GM19238 (cell line): ENCODE measurements around the gene KCNC3.
A peak's percentile ranks its signal among the peaks of the same experiment; 100 is the strongest.

Experiments
- DNase-seq: peaks from one replicate; pipeline ENCODE4 v3.0.0; 2011; ENCODE audit warnings: low spot score; ENCODE audit not compliant: insufficient read length

KCNC3 gene

DNA sequence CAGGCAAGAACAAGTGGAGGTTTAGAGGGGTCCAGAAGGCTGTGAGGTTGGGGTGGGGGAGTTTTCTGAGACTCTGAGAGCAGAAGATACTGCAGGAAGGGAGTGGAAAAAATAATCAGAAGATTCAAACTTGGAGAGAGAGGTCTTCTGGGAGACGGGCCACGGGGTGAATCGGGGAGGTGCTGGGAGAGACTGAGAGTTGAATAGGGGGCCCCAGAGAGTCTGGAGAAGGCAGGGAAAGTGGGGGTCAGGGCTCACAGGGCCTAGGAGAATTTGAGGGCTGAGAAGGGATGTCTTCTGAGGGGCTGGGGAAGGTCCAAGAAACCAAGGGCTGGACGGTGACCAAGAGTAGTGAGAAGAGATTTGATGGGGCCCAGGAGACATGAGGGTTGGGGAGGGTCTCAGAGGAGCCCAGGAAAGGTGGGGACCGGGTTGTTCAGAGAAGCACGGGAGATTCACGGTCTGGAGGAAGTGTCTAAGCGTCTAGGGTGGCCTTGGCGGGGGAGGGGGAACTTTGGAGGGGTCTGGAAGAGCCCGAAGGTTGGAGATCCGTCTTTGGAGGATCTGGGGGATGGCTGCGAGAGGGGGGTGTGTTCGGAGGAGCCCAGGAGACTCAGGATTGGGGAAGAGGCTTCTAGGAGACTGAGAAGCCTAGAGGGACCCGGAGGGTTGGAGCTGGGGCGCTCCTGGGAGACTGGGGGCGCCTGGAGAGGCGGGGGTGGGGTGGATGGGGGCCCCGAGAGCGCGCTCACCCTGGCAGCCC is 1.5 kb downstream of the KCNC3 start:
- DNase-seq: no peak

DNA sequence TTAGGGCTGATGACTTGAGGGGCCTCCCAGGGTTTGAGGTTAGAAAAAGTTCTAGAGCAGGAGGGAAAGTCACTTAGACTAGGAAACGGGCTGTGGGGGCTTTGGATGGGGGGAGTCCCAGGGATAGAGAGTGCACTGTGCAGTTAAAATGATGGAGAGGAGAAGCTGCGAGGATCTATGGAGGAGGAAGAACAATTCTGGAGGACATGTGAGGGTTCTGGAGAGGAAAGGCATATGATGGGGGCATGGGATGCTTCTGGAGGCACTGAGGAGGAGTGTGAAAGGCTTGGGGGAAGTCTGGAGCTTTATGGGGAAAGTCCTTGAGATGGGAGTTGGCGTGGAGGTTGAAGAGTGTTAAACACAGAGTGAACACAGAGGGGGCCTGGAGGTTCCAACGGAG is 2.2 kb downstream of the KCNC3 start:
- DNase-seq: no peak

DNA sequence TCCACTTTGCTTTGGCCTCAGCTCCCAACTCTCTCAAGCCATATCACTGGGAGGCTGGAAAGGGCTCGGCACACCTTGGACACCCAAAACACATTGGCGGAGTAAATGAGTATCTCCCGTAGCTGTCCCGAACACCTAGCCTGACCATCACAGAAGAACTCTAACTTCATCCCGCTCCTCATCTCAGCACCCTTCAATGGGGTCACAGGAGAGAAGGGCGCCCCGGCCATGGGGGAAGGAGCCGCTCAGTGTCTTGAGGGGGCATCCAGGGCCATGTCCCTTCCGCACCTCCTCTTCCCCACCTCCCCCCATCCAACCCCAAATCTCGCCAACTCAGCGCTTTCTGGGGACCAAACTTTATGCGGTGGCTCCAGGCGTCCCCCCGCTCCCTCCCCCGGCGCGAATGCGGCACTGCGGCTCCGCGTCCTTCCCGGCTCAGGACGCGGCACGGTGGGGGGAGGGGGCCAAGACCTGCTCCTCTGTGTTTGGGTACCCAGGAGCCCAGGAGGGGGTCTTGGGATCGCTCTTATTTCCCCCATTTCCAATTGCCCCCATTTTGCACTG is 3.0 kb downstream of the KCNC3 start:
- no peak for DNase-seq

DNA sequence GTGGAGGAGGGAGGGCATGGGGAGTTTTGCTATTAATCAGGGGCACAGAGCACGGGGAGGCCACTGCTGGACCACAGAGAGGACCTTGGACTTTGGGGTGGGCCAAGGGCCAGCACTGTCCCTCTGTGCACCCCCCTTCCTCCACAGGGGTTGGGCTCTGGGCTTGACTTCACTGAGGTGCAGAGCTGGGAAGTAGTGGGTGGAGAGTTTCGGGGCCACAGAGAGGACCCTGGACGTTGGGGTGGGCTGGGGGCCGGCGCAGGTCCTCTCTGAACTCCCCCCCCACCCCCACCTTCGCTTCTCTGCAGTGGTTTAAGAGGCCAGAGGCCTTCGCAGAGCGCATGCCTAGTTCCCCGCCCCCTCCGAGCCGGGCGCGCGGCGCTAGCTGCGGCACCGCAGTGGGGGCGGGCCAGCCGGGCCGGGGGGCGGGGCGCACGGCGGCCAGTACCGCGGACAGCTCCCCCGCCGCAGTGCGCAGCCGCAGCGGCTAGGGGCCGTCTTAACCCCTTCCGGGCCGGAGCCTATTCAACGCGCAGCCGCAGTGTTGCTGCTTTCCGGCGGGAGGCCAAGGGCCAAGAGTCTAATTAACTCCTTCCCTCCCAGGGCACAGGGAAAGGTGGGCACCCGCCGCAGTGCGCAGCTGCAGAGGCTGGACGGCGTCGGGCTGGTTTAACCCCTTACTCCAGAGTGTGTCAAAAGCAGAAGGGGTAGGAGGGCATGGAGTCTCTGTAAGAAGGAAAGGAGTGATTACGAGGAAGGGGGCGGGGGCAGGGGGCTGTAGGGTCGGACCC is 3.7 kb downstream of the KCNC3 start:
- DNase-seq: peak; percentile 92

DNA sequence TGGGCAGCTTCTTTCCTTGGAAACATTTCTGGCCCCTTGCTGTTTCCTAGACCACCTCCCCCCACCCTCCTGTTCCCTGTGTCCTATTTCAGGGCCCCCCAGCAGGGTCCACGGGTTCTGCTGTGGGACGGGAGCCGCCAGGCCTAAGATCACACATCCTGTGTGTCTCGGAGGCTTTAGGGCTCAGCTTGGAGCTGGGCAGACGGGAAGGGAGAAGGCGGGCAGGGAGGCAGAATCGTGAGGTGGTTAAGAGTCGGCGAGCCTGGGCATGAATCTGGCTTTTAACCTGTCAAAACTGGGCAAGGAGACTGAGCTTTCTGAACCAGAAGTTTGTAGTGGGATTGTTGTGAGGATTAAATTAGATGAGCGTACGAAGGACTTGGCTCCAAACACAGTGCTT is 4.8 kb downstream of the KCNC3 start:
- no peak for DNase-seq

DNA sequence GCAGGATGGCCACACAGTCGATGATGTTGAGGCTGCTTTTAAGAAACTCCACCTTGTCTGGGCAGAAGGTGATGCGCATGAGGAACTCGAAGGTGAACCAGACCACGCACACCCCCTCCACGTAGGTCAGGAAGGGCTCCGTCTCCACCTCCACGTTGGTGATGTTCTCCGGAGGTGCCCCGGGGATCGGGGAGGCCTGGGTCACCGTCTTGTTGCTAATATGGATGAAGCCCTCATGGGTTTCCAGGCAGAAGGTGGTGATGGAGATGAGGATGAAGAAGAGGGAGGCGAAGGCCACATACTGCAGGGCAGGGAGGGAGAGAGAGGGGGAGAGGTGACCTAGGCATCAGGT is 5.4 kb downstream of the KCNC3 start:
- DNase-seq: no peak

DNA sequence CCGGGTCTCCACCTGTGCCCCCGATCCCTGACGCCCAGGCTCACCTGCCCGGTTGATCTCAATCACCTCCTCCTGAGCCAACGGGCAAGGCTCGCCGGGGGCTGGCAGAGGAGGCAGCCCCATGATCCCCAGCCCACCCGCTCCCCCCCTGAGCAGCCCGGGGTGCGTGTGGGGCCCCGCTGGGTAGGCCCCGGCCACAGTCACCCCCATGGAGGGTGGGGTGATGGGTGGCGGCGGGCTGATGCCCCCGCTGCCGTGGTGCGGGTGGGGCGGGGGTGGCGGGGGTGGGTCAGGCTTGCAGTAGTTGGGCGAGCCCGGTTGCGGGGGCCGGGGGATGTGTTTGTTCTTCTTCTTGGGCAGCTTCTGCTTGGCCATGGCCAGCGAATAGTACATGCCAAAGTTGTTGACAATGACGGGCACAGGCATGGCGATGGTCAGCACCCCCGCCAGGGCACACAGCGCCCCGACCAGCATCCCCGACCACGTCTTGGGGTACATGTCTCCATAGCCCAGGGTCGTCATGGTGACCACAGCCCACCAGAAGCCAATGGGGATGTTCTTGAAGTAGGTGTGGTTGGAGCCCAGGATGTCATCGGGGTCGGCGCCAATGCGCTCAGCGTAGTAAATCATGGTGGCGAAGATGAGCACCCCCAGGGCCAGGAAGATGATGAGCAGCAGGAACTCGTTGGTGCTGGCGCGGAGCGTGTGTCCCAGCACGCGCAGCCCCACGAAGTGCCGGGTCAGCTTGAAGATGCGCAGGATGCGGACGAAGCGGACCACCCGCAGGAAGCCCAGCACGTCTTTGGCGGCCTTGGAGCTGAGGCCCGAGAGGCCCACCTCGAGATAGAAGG is 6.0 kb downstream of the KCNC3 start:
- DNase-seq: no peak

DNA sequence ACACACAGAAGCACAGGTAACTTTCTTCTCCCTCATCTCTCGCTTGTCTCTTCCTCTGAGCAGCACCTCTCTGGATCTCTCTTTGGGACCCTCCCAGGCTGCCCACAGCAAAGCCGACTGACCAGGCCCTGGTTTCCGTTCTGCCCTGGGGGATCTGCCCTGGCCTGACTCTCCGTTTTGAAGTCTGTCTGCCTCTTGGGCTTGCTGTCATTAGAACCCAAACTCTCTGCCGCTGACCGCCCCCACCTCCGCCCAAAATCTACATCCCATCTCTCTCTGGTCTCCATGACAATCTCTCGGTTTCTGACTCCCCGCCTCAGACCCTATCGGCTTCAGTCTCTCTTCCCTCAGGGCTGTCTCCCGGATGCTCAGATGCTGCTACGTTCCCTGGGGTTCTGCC is 6.9 kb downstream of the KCNC3 start:
- DNase-seq: no peak

DNA sequence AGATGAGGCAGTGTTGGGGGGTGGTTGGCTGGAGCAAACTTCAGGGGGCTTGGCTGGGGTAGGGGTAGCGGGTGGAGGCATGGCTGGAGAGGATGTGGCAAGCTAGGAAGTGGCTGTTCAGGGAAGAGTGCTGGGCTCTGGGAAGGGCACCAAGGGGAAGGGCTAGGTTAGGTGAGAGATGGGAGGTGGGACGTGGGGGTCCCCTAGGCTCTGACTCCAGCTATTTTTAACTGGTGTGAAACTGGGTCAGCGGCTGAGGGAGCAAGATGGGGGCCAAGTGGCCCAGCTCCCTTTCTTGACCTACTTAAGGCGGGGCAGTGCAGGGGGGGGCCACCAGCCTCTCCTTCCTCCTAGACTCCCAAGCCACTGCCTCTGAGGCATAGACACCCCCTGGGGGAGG is 7.3 kb downstream of the KCNC3 start:
- DNase-seq: no peak

DNA sequence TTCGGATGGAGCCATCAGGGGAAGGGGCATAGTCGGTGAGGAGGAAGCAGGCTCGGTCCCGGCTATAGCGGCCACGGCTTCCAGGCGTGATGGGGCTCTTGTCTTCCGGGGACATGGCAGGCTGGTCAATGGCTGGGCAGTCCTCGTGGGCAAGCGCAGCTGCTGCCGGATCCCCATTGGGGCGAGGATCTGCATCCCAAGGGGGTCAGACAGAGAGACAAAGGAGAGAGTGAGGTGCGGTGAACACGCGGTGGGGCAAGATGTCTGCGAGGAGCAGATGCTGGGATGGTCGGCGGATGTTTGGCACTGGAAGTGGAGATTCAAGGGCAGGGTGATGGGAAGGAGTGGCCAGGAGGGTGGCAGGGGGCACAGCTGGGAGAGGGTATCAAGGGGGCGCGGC is 8.6 kb downstream of the KCNC3 start:
- DNase-seq: no peak

DNA sequence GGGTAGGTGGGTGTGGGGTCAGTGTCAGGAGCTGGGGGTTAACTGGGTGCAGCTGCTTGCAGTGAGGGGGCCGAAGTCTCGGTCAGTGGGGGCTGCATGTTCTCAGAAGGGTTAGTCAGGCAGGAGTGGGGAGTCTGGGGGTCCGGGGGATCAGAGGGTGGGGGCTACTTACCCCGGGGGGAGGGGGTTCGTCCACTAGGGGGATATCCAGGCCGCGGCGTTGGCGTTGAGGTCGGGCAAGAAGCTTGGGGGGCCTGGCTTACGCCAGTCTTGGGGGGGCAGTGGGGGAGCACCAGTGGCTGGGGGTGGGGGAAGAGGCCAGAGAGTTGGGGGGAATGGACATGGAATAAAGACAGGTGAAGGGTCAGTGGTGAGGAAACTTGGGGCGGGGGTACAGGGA is 9.1 kb downstream of the KCNC3 start:
- no peak for DNase-seq

DNA sequence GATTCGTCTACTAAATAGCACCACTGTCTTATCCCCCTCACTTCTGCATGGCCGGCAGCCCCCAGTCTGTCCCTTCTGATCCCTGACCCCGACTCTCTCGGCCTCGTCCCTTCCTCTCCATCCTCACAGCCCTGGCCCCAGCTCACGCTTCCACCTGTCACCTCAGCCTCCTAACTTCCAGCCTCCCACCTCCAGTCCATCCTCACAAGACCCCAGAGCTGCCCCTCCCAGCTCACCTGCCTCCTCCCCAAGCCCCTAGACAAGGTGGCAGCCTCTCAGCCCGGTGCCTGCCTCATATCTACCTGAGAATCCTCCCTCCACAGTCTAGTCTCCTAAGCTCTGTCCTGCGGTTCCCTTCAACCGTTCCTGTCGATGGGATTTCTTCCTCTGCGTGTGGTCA is 10.0 kb downstream of the KCNC3 start:
- DNase-seq: no peak

DNA sequence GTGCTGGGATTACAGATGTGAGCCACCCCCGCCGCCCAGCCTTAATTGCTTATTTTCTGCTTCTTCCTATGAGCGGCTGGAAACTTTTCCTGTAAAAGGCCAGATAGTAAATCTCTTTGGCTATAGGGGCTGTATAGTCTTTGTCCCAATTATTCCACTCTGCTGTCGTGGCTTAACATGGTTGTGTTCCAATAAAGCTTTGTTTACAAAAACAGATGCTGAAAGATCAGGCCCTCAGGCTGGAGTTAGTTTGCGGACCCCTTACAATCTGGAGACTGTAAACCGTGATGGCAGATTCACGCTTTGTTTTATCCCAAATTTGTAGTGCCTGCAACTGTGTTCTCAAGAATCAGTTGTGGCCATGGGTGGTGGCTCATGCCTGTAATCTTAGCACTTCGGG is 10.7 kb downstream of the KCNC3 start:
- no peak for DNase-seq

DNA sequence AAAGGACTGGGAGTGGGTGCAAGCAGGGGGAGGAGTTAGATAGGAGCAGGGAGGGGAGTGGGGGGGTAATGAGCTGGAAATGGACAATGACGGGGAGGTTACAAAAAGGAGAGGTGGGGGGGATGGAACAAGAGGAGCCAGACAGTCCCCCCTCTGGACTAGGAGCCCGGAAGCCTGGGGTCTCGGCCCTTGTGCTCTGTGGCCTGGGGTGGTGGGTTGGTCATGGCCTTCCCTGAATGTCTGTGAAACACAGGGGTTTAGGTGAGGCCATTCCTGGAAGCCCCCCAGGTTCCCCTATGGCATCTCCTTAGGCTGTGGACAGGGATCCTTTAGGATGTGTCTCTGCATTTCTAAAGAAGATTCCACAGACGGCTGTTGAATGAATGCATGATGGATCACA is 12.1 kb downstream of the KCNC3 start:
- no peak for DNase-seq

DNA sequence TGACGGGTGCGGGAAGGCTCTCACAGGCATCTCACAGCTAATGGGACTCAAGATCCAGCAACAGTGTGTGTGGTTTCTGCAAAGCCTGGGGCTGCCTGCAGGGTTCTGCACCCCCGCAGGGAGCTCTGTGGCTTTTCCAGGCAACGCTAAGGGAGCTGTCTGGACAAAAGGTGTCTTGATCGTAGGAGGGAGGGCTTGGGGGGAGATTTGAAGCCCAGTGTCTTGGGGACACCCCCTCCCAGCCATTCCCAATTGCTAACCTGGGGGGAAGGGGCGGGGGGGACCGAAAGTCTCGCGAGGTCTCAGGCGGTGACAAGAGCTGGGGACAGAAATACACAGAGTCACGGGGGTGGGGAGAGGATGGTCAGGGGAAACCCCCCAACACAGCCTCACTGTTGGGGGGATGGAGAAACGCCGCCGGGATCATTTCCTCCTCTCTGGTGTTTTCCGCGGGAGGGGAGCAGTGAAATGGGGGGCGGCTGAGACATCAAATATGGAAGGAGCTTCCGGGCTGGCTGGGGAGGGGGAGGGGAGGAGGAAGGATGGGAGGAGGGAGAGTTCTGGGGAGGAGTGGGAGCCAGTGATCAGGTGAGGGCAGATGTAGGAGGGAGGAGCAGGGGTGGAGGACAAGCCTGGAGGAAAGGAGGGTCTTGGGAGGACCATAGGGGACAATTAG is 13.3 kb downstream of the KCNC3 start:
- DNase-seq: no peak

DNA sequence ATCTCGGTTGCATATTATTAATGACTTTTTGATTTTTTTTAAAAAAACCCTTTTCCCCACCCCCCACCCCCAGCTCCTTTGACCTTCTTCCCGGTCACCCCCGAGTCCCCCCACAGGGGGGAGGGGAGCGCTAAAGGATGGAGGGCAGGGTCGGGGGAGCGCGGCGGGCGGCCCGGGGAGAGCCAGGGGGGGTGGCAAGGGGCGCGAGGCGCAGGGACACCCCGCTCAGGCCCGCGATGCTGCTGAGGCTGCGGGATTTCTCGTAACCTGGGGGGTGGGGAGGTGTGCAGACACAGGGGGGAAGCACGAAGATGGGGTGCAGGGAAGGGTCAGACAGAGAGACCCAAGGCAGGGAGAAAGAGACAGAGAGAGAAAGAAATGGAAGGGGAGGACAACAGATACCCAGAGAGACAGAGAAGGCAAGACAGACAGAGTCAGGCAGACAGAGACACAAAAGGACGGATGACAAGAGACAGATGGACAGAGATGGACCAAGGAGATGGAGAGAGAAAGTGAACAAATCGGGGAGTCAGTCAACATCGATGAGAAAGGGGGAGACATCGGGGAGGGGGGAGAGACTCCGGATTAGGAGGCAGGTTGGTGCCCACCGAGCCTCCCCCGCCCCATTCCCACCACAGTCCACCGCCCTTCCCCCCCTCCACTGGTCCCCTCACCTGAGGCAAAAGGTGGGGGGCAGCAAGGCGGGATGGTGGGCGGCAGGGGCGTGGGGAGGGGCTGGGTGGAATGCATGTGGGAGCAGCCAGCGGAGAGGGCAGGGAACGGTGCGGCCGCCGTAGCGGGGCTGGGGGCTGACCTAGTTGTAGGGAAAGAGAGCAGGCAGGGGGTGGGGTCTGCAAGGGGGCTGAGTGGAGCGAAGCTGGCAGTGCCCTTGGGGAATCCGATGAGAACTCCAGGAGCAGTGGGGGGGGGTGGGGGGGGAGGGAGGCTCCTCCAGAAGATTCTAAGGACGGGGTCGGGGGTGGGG is 14.2 kb downstream of the KCNC3 start:
- no peak for DNase-seq

DNA sequence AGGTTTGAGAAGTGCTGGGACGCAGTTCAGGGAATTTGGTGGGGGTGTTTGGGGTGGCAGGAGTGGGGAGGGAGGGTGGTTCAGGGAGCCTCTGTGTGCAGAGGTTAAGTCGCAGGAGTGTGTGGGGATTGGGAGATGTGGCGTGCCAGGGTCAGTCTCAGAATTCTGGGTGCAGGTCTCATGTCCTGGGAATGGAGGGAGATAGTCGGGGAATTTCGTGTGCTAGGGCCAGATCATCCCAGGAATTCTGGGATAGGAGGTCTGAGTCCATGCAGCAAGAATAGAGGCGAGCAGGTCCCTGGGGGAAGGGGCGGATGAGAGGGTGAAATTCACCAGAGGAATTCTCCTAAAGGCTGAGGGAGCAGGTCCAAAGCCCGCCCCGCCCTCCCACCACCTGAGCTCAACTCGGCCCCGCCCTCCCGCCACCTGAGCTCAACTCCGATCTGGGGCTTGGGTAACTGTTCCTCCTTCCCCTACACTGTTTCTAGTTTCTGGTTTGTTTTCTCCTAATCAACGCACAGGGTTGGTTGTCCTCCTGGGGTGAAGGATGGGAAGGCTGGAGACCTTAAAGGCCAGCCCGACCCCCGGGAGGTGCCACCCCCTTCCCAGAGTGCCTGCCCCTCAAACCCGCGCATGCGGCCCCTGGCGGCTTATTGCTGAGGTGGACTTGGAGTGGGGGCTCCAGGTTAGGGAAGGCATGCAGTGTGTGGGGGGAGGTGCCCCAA is 15.2 kb downstream of the KCNC3 start:
- no peak for DNase-seq

DNA sequence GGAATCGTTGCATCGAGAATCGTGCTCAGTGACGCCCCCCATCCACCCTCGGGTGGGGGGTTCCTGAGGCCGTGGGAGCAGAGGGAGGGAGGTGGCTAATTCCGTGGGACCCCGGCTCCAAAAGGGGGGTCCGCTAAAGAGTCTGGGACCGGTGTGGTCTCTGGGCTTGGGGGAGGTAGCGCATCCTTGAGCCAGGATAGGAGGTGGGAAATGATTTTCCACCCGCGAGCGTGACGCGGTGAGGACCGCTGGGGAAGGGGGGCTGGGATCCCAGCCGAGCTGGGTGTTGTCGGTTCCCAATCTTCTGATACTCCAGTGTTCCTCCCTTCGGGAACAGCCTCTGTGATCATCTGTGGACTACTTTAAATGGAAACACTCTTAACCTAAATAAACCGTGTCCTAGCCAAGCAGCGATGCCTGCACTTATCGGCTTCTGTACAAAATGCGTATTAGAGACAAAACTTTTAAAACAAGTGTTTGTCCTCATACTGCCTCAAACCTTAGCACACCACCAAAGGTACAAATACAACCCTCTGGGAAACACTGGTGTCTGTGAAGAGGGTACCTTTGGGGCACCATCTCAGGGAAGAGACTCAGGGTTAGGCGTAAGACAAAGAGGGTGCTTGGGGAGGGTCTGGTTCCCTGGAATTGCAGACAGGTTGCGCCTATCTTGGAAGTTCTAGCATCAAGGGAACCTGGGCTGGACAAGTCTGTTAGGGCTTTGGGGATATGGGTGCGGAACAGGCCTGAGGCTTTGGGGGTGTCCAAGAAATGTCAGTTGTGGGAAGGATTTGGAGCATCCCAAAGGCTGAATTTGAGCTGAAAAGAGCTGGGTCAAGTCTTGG is 16.0 kb downstream of the KCNC3 start:
- no peak for DNase-seq
